ENCODE data around the gene RASSF8. TPM values are rescaled to one million over a fixed set of nuclear protein-coding genes. Genes with fewer than 3 reads are reported as not detected.

RASSF8 gene
- total RNA-seq, 4 donors from 2014 or later: 5.4 to 20.7 (median 9.6) TPM

GRCh38 chr12:26026713-26027112 is 68.2 kb downstream of the RASSF8 start:
- H3K4me3 ChIP-seq (ENCODE audit: low read depth, poor library complexity, severe bottlenecking): no peak overlapping the region
- intact Hi-C loops (cut with DNase I; ENCODE audit: low total_unique reads): loop anchor here (2.0 kb wide), 1 partner anchor 588 kb away; no protein-coding TSS in a partner anchor
- TF ChIP-seq POLR2A (IDR thresholded peaks at IDR 0.05): no peak
- TF ChIP-seq, protein P1, sequence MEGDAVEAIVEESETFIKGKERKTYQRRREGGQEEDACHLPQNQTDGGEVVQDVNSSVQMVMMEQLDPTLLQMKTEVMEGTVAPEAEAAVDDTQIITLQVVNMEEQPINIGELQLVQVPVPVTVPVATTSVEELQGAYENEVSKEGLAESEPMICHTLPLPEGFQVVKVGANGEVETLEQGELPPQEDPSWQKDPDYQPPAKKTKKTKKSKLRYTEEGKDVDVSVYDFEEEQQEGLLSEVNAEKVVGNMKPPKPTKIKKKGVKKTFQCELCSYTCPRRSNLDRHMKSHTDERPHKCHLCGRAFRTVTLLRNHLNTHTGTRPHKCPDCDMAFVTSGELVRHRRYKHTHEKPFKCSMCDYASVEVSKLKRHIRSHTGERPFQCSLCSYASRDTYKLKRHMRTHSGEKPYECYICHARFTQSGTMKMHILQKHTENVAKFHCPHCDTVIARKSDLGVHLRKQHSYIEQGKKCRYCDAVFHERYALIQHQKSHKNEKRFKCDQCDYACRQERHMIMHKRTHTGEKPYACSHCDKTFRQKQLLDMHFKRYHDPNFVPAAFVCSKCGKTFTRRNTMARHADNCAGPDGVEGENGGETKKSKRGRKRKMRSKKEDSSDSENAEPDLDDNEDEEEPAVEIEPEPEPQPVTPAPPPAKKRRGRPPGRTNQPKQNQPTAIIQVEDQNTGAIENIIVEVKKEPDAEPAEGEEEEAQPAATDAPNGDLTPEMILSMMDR (IDR thresholded peaks at IDR 0.05): no peak
- no peak for DNase-seq (ENCODE audit: low spot score in 2 of 2)
- WGBS, 2 donors: 97 to 100% methylated on average over 1 of the region's 1 CpG

DNA sequence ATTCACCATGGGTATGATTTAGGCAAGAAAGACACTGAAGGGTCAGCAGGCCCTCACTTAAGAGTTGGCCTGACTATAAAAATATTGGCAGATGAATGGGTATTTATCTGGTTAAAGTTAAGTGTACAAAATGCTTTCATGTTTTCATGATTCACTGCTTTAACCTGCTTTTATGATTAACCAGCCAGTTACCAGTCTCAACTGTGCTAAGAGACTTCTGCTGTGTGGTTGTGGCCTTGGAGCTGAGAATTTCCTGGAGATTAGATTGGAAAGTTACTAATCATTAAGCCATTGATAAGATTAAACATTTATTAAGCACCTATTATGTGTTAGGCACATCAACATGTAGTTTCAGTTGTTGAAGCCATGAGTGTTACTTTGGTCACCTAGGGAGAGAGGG is 68.9 kb downstream of the RASSF8 start:
- no peak for DNase-seq (ENCODE audit: low spot score in 2 of 2)
- no peak overlapping the region for H3K4me3 ChIP-seq (ENCODE audit: low read depth, poor library complexity, severe bottlenecking)
- intact Hi-C loops (cut with DNase I; ENCODE audit: low total_unique reads): loop anchor here (2.0 kb wide), 1 partner anchor 589 kb away; no protein-coding TSS in a partner anchor
- no peak for TF ChIP-seq POLR2A (IDR thresholded peaks at IDR 0.05)
- TF ChIP-seq, protein P1 (IDR thresholded peaks at IDR 0.05): no peak

- DNase-seq (ENCODE audit: low spot score in 2 of 2): no peak
- TF ChIP-seq, protein P1 (IDR thresholded peaks at IDR 0.05): no peak
- no peak for TF ChIP-seq POLR2A (IDR thresholded peaks at IDR 0.05)
- no peak overlapping the region for H3K4me3 ChIP-seq (ENCODE audit: low read depth, poor library complexity, severe bottlenecking)
- WGBS, 2 donors: 48% methylated on average over 4 of the region's 4 CpGs
- intact Hi-C loops (cut with DNase I; ENCODE audit: low total_unique reads): no loop called here
These were observed 70.7 kb downstream of the RASSF8 start for GRCh38 chr12:26028953-26029735.

DNA sequence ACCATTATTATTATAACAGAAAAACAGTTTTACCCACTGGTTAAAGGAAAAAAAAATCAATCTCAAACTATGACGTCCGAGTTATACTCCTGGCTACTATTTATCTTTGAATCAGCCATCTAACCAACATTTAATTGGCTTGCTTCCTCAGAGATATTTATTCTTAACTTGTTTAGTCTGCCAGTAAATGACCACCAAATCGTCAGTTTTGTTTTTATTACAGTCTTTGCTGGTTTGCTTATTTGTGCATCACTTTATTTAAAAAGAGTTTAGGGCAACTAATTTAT is 71.2 kb downstream of the RASSF8 start:
- DNase-seq (ENCODE audit: low spot score in 2 of 2): no peak
- 51 to 60% methylated on average over 3 of the region's 3 CpGs for WGBS, 2 donors
- intact Hi-C loops (cut with DNase I; ENCODE audit: low total_unique reads): no loop called here
- no peak for TF ChIP-seq POLR2A (IDR thresholded peaks at IDR 0.05)
- TF ChIP-seq, protein P1 (IDR thresholded peaks at IDR 0.05): no peak
- no peak overlapping the region for H3K4me3 ChIP-seq (ENCODE audit: low read depth, poor library complexity, severe bottlenecking)

DNA sequence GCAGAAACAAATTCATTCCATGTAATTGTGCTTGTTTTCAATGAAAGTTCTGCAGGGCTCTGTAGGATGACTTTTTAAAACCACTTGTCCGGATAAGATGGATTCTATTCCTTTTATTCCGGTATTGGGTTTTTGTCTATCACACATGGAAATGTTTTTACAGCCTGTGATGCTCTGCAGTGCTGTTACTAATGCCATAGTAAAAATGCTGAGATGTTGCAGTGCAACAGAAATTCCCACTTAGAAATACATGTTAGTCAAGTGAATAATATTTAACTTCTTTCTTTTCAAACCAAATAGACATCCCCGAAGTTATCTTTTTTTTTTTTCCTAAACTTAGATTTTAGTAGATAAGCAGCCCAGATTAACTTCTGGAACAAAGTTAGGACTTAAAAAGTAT is 71.9 kb downstream of the RASSF8 start:
- intact Hi-C loops (cut with DNase I; ENCODE audit: low total_unique reads): no loop called here
- TF ChIP-seq, protein P1 (IDR thresholded peaks at IDR 0.05): no peak
- TF ChIP-seq POLR2A (IDR thresholded peaks at IDR 0.05): no peak
- 72 to 77% methylated on average over 3 of the region's 3 CpGs for WGBS, 2 donors
- no peak overlapping the region for H3K4me3 ChIP-seq (ENCODE audit: low read depth, poor library complexity, severe bottlenecking)
- DNase-seq (ENCODE audit: low spot score in 2 of 2): no peak

- 88 to 95% methylated on average over 2 of the region's 2 CpGs for WGBS, 2 donors
- intact Hi-C loops (cut with DNase I; ENCODE audit: low total_unique reads): no loop called here
- DNase-seq (ENCODE audit: low spot score in 2 of 2): no peak
- no peak overlapping the region for H3K4me3 ChIP-seq (ENCODE audit: low read depth, poor library complexity, severe bottlenecking)
- no peak for TF ChIP-seq POLR2A (IDR thresholded peaks at IDR 0.05)
These were observed 72.8 kb downstream of the RASSF8 start for GRCh38 chr12:26031318-26031717.
